GM10266 (cell line): ENCODE data around the gene RIMS1.

Experiments used
- DNase-seq: peaks from one replicate; pipeline ENCODE4 v3.0.0; 2012; ENCODE audit errors: extremely low spot score
- TF ChIP-seq, protein P1 (sequence below): IDR thresholded peaks from 2 replicates; pipeline ENCODE4 v1.5.1; 2012; ENCODE audit warnings: mild to moderate bottlenecking, low read depth; ENCODE audit not compliant: control insufficient read depth, insufficient read depth; ENCODE audit errors: missing control alignments

Gene RIMS1

DNA sequence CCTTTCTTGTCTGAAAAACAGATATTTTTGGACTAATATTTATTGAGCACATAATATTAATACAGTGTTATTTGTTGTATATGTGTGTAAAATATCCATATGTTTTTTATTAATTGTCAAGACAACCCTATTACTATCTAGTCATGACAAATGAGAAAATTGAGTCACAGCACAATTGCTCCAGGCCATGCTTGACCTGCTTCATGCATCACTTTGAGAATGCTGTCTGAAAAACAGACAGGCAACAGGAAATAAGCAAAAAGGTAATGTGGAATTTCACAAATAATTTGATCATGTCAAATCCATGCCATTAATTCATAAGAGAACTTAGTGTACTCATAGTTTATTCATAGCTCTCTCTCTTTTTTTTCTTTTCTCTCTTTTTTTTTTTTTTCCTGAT is 246.5 kb downstream of the RIMS1 start:
- TF ChIP-seq, protein P1, sequence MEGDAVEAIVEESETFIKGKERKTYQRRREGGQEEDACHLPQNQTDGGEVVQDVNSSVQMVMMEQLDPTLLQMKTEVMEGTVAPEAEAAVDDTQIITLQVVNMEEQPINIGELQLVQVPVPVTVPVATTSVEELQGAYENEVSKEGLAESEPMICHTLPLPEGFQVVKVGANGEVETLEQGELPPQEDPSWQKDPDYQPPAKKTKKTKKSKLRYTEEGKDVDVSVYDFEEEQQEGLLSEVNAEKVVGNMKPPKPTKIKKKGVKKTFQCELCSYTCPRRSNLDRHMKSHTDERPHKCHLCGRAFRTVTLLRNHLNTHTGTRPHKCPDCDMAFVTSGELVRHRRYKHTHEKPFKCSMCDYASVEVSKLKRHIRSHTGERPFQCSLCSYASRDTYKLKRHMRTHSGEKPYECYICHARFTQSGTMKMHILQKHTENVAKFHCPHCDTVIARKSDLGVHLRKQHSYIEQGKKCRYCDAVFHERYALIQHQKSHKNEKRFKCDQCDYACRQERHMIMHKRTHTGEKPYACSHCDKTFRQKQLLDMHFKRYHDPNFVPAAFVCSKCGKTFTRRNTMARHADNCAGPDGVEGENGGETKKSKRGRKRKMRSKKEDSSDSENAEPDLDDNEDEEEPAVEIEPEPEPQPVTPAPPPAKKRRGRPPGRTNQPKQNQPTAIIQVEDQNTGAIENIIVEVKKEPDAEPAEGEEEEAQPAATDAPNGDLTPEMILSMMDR: no peak
- DNase-seq: no peak

DNA sequence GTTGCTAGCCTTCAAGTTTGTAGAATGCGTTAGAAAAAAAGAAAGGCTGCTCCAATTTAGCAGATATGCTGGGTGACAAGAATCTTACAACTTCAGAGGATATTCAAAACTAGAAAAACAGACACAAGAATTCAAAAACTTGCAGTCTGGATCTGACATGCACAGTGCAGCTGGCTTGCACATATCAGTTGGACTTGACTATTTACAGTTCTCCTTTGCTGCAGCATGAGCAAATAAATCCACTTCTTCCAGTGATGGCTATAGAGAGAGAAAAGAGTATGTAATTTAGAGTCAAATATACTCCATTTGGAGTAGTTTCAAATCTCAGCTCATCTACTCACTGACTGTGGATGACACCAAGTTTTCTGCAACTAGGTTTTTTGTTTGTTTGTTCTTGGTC is 247.0 kb downstream of the RIMS1 start:
- TF ChIP-seq, protein P1: no peak
- DNase-seq: no peak

DNA sequence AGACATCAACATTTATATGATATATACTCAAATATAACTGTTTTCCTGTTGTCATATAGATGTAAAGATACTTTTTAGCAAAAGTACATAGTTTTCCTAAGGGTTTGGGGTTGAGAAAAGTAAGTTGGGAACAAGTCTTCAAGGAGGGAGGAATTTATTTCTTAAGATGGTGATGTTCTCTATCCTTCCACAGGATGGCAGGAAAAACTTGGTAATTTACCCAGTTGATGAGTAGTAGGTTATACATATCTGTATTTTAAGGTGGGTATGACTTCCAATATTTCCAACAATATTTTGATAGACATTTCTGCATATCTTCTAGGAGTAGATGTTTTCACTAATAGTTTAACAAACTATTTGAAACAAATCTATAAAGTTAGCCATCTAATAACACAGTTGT is 254.4 kb downstream of the RIMS1 start:
- TF ChIP-seq, protein P1: no peak
- no peak for DNase-seq

DNA sequence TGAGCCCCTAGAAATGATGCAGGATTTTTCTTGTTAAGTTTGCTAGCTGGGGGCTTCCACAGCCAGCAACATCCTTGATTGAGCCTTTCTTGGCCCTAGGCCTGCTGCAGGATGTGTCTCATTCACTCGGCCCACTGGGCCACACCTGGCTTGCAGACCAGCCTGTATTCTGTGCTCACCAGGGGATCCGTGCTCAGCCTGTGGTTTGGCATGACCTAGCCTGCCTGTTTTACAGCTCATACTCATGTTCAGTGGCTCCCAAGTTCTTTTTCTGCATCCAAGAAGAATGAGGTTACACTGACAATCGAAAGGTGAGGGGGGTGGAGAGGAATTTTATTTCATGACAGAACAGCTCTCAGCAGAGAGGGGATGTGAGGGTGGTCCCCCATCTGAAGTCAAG is 263.4 kb downstream of the RIMS1 start:
- TF ChIP-seq, protein P1: no peak
- DNase-seq: no peak

DNA sequence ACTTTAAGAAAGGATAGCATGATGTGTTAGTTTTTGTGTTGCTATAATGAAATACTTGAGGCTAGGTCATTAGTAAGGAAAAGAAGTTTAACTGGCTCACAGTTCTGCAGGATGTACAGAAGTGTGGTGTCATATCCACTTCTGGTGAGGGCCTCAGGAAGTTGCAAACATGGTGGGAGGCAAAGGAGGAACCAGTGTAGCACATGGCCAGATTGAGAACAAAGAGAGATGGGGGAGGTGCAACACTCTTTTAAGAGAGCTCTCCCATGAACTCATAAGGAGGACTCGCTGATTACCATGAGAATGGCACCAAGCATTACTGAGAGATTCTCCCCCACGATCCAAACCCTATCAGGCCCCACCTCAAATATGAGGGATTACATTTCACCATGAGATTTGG is 265.4 kb downstream of the RIMS1 start:
- TF ChIP-seq, protein P1: no peak
- no peak for DNase-seq

DNA sequence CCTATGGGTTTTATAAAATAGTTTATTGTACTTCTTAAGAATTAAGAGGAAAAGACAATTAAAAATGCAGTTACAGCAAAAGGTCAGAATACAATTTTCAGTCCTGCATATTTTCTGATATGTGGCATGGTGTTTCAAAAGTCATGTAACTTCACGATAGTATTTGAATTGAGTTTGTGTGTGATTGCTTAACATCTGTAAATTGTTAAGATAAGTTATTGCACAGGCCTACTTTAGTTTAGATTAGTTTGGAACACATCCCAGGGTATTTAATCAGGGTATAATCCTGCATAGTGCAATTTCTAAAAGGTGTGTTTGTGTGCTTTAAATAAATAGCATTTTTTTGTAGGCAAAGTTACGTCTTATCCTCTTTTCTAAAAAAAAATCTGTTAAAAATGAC is 289.6 kb downstream of the RIMS1 start:
- TF ChIP-seq, protein P1: no peak
- DNase-seq: no peak

DNA sequence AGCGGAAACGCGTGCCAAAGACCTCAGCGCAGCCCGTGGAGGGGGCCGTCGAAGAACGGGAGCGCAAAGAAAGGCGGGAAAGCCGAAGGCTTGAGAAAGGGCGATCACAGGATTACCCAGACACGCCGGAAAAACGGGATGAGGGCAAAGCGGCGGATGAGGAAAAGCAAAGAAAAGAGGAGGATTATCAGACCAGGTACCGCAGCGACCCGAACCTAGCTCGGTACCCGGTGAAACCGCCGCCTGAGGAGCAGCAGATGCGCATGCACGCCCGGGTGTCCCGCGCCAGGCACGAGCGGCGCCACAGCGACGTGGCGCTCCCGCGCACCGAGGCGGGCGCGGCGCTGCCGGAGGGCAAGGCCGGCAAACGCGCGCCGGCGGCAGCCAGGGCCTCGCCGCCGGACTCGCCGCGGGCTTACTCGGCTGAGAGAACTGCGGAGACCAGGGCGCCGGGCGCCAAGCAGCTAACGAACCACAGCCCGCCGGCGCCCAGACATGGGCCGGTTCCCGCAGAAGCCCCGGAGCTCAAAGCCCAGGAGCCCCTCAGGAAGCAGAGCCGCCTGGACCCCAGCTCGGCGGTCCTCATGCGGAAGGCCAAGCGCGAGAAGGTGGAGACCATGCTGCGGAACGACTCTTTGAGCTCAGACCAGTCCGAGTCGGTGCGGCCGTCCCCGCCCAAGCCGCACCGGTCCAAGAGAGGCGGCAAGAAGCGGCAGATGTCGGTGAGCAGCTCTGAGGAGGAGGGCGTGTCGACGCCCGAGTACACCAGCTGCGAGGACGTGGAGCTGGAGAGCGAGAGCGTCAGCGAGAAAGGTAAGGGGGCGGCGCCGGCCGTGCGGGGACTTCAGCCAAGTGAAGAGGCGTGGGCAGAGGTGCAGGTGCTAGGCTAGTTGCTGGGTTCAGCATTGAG is 296.2 kb downstream of the RIMS1 start:
- TF ChIP-seq, protein P1: no peak

More for the DNA sequence above, 296.2 kb downstream of the RIMS1 start:
- DNase-seq: peak; percentile 33
